ENCODE measurements around the gene TAS2R14. TPM values are rescaled to one million over a fixed set of nuclear protein-coding genes. Genes with fewer than 3 reads are reported as not detected.

TAS2R14 gene
- total and polyA plus RNA-seq, 8 donors = 1.2 to 5.0 (median 4.7) TPM

- DNase-seq (peak in 3 of 4 donors; percentile 18 to 34 (median 33)), ATAC-seq (peak; percentile 84)
- intact Hi-C loops (cut with DNase I) = no loop called here
- Histone ChIP-seq H3K4me1 (no peaks in the 10 kb centered on the region), H3K4me3 (no peak overlapping the region), H3K27me3 (no peaks in the 10 kb centered on the region), H3K36me3 (no peaks in the 10 kb centered on the region), H3K27ac (no peak overlapping the region), H3K9me3 (no peaks in the 10 kb centered on the region)
- TF ChIP-seq CTCF (IDR thresholded peaks at IDR 0.05) = no peak
These were observed 29.8 kb upstream of the TAS2R14 start for GRCh38 chr12:10968765-10969456.

GRCh38 chr12:10967409-10967808 is 28.3 kb upstream of the TAS2R14 start:
- no peaks in the 10 kb centered on the region for H3K4me1 ChIP-seq
- ATAC-seq = no peak
- H3K4me3 ChIP-seq = no peak overlapping the region

GRCh38 chr12:10966314-10966713 is 27.3 kb upstream of the TAS2R14 start:
- H3K4me1 ChIP-seq = no peaks in the 10 kb centered on the region
- intact Hi-C loops (cut with DNase I) = no loop called here
- ATAC-seq (no peak), DNase-seq (no peak)
- no peaks in the 10 kb centered on the region for H3K27me3 ChIP-seq
- no peaks in the 10 kb centered on the region for H3K9me3 ChIP-seq
- no peak overlapping the region for H3K27ac ChIP-seq
- H3K36me3 ChIP-seq = no peaks in the 10 kb centered on the region
- H3K4me3 ChIP-seq = no peak overlapping the region
- no peak for TF ChIP-seq CTCF (IDR thresholded peaks at IDR 0.05)

More at GRCh38 chr12:10967409-10967808, 28.3 kb upstream of the TAS2R14 start:
- TF ChIP-seq CTCF (IDR thresholded peaks at IDR 0.05) = no peak
- no peaks in the 10 kb centered on the region for H3K9me3 ChIP-seq
- H3K27ac ChIP-seq = no peak overlapping the region
- DNase-seq = no peak
- H3K27me3 ChIP-seq = no peaks in the 10 kb centered on the region
- no peaks in the 10 kb centered on the region for H3K36me3 ChIP-seq
- intact Hi-C loops (cut with DNase I) = no loop called here

GRCh38 chr12:10965476-10965875 is 26.4 kb upstream of the TAS2R14 start:
- DNase-seq (no peak), ATAC-seq (no peak)
- TF ChIP-seq CTCF (IDR thresholded peaks at IDR 0.05) = no peak
- Histone ChIP-seq H3K4me1 (no peaks in the 10 kb centered on the region), H3K36me3 (no peaks in the 10 kb centered on the region), H3K9me3 (no peaks in the 10 kb centered on the region), H3K27ac (no peak overlapping the region), H3K4me3 (no peak overlapping the region), H3K27me3 (no peaks in the 10 kb centered on the region)
- intact Hi-C loops (cut with DNase I) = no loop called here

GRCh38 chr12:10960211-10960610 is 21.1 kb upstream of the TAS2R14 start:
- Histone ChIP-seq H3K4me3 (no peak overlapping the region), H3K4me1 (no peaks in the 10 kb centered on the region), H3K9me3 (peaks cover 0 to 12% of the 10 kb centered on the region in 2 donors), H3K27me3 (no peaks in the 10 kb centered on the region), H3K27ac (no peak overlapping the region), H3K36me3 (no peaks in the 10 kb centered on the region)
- ATAC-seq = no peak
- intact Hi-C loops (cut with DNase I) = no loop called here
- DNase-seq = no peak
- TF ChIP-seq CTCF (IDR thresholded peaks at IDR 0.05) = no peak
